ENCODE measurements around the gene ACOT12.
"Not testable (repeated sequence)": the region's sequence is repeated elsewhere in the genome, so short reads cannot be mapped to it uniquely, and the experiment has no call there.

ACOT12 gene

GRCh38 chr5:81398741-81399140 is 4.8 kb upstream of the ACOT12 start:
- no peak for DNase-seq

DNA sequence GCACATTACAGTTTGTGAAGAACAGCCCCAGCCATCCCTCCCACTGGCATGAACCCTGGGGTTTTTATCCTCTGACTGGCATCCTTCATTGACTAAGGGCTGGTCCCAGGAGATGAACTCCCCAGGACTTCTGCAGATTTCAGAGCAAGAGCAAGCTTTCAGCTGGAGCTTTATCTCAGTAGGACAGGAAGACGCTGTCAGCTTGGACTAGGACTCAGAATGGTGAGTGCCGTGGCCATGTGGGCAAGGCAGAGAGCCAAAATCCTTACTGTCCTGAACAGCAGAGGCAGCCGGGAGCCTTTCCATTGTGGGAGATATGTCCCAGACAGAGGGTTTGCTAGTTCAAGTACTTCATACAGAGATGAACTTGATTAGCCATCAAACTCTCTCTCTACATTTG is 3.2 kb upstream of the ACOT12 start:
- DNase-seq, result no peak

- no peak for DNase-seq
Measured at GRCh38 chr5:81395262-81395661, 1.3 kb upstream of the ACOT12 start.

GRCh38 chr5:81393430-81393782 is 528 bp downstream of the ACOT12 start:
- DNase-seq, result no peak

GRCh38 chr5:81389025-81389424 is 4.9 kb downstream of the ACOT12 start:
- no peak for DNase-seq

- DNase-seq, result no peak
Measured at GRCh38 chr5:81388169-81388568, 5.8 kb downstream of the ACOT12 start.

- DNase-seq, result no peak
Measured at GRCh38 chr5:81383867-81384266, 10.1 kb downstream of the ACOT12 start.

GRCh38 chr5:81371354-81371876 is 22.5 kb downstream of the ACOT12 start:
- DNase-seq, result no peak

- no peak for DNase-seq
Measured at GRCh38 chr5:81370912-81371311, 23.0 kb downstream of the ACOT12 start.

DNA sequence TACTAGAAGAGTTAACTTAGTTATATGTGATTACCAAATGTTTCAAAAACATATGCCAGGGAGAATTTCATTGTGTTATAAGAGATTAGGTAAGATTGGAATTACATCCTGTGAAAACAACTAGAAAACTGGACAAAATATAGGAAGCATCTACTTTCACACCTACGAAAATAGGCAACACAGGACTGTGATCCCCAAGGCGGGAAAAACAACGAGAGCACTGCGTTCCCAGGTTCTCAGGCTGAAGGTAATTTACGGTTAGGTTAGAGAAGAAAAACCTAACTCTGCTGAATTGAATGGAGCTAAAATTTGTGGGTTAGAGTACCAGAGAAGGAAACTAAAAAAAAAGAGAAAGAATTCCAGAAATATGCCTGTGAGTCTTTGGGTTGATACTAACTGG is 28.4 kb downstream of the ACOT12 start:
- DNase-seq, result no peak

DNA sequence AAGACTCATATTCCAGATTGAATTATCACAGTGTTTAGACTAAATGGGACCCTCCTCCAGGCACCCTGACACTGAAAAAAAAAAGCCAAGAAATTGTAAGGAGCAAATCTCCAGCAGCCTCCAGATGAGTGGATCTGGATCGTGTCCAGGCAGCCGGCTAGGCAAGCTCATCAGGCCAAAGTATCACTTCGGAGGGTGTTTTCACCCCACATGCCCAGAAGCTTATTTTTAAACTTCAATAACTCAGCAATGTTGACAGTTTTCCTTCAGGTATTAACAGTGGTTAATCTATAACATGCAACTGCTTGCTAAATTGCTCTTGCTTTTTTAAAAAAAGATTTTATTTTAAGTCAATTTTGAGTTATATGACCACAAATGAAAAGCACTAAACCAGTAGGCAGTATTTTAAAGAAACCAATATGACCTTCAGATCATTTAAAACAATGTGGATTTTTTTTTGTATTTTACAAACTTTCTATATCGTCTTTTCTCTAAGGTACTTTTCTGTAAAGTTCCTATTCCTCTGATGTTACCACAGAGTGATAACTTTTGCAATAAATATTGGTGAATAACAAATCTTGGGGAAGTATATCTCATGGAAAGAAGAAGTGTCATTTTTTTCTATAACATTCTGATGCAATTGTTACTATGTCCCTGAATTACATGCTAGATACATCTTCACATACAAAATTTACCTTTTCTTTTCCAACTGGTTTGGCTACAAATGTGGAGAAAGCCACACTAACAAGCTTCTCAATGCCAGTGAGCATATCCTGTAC is 30.7 kb downstream of the ACOT12 start:
- no peak for DNase-seq

DNA sequence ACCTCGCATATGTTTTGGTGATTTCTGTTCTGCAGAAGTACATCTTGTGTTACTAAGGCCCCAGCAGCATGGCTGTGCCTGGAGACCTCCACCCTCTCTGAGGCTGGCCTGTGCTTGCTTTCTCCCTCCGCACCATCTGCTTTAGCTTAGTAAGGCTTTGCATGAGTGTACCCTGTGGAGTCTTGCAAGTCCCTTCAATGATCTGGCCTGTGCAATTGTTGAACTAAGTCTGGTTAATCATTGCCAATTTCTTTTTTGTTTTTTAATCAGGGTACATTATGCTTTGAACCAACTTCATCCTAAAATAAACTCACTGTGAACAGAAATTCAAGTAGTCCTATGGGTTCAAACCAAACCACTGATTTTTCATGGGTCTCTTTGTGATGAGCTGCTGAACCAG is 32.3 kb downstream of the ACOT12 start:
- no peak for DNase-seq

DNA sequence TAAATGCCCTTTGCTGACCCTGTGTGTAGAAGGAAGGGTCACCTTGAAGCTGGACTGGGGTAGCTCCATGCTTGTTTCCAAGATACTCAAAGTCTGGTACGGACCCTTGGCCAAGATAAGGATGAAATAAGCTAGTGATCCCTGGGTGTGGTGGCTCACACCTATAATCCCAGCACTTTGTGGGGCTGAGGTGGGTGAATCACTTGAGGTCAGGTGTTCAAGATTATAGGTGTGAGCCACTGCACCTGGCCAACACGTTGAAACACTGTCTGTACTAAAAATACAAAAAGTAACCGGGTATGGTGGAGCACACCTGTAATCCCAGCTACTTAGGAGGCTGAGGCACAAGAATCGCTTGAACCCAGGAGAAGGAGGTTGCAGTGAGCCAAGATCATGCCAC is 33.3 kb downstream of the ACOT12 start:
- DNase-seq, result no peak

DNA sequence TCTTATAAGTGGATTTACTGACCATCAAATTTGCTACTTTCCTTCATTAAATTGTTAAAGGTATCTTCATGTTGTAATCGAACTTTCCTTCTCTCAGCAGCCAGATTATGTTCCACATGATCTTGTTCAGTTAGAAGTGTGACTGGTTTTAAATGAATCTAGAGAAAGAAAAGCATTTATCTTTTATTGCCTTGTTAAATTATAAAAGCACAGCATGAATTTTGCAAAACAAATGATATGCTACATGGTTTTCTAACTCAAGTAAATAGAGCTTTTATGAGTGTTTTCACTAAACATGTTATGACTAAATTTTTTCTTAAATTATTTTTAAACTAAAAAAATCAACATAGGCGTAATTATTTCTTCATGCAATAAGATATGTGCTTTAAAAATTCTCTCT is 34.1 kb downstream of the ACOT12 start:
- no peak for DNase-seq

GRCh38 chr5:81359108-81359507 is 34.8 kb downstream of the ACOT12 start:
- DNase-seq, result no peak

DNA sequence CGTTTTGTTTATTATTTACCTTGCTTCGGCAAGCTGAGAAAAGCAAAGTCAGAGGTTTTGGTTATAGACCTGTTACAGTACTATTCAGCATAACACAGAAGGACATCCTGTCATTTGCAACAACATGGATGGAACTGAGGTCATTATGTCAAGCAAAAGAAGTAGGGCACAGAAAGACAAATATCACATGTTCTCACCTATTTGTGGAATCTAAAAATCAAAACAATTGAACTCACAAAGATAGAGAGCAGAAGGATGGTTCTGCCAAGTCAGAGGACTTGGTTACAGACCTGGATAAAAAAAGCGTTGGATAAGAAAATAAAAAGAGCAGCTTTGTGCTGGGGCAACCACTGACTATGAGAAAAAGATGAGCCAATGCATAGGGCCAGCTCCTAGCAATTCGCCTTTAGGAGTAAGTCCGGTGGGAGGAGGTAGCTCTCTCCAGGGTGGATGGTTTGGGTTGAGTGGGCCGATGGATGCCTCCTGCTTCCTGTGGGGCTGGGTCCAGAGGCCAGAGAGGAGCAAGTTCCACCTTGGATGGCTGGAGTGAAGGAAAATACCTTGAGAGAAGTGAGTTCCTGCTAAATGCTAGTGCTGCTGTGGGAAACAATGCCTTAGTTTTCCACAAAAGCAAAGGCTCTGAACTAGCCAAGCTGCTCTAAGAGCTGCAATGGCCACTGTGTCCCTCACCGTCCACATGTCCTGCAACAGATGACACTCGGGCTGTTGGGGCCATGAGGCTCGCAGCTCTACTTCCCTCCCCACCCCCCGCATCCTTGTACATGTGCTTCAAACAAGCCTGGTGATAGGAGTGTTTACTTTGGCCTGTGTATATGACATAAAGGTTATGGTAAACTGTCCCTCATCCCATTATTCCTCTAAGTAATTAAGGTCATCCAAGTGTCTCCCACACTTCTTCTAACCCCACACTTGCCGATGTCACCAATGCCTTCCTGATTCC is 38.4 kb downstream of the ACOT12 start:
- no peak for DNase-seq

DNA sequence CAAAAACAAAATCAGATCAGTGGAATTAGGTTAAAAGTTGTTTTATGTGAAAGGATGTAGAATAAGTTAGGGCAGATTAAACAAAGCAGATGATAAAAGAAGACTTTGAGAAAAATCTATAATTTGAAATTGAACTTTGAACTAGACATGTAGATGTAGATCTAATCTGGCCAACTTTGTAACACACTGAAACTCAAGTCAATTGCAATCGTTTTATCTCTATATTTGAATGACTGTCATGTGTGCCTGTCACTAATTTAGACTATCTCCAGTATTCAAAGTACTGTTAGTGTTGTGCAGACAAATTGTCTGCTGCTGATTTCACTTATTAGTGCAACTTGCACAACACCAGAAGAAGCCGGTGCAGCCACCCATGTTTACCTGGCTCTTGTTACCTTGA is 39.8 kb downstream of the ACOT12 start:
- no peak for DNase-seq

DNA sequence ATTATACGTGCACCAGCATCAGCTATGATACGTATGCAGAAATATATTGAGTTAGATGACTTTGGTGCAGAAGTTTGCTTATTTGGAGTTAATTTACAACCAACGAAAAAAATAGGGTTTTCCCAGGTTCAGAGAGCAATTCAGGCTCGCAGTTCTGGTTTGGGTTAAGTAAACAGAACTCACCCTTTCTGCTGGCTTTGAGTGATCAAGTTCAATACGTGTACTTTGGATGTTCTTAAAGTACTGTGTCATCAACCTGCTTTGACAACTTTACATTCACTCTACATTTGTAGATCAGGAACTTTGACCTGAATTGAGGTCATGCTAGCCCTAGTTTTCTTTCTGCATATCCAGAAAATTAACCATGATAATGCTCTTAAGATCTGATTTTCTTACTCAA is 40.7 kb downstream of the ACOT12 start:
- no peak for DNase-seq

- DNase-seq, result no peak
Measured at GRCh38 chr5:81350507-81350906, 43.4 kb downstream of the ACOT12 start.

DNA sequence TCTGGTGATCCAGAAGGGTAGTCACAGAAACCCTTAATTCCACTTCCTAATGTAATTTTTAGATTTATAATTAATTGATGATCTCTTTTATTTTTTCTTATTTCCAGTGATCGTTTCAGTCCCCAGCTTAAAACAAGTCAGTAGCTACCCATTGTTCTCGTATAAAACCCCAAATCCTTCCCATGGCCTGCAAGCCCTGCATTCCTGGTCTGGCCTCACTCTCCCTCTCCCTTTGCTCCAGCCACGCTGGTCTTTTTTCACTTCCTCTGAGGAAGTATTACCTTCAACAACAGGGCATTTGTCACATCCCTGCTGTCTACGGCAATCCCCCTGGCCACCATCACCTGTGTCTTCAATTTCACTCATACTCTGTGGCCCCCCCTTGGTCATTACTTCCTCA is 44.8 kb downstream of the ACOT12 start:
- DNase-seq, result no peak

- DNase-seq, result no peak
Measured at GRCh38 chr5:81345411-81346003, 48.4 kb downstream of the ACOT12 start.

GRCh38 chr5:81344736-81345135 is 49.2 kb downstream of the ACOT12 start:
- no peak for DNase-seq

- not testable (repeated sequence) for DNase-seq
Measured at GRCh38 chr5:81338213-81338612, 55.7 kb downstream of the ACOT12 start.

GRCh38 chr5:81337803-81338202 is 56.1 kb downstream of the ACOT12 start:
- no peak for DNase-seq

All from SHP77 treated with DMSO at 0.1 percent for 48 hours (cell line).